ENCODE data around the gene MAPRE3.

MAPRE3 gene

DNA sequence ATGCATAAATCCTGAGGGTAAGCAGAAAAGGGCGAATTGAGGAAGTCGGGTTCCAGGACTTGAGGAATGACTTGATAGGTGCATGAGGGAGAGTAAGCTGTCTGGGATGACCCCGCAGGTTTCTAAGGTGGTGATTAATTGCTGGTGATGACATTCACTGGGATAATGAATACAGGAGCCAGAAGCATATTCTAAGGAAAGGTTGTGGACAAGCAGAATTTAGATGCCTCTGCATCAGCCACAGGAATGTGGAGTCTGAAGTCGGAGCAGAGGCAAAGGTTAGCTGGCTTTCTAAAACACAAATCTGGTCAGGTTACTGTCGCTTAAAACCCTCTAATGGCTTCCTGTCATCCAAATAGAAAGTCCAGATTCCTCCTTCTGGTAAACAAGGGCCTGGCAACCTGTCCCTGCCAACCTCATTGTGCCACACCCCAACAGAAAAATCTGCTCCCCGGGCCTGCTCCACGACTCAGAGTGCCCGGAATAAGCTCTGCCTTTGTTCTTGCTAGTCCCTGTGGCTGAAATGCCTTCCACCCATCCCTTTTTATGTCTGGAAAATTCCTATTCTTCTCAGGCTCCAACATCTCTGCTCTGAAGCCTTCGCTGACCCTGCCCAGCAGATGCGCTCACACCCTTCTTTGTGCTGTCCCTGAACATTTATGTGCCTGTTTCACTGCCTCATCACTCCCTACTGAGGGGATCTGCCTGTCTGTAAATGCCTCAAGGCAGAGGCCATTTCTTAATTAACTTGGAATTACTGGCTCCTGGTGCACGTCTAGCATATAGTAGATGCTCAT lies 51.0 kb downstream of the MAPRE3 start:
- Histone ChIP-seq H3K4me3 (ENCODE audit: low read length) (no peak overlapping the region), H2AFZ (ENCODE audit: low read depth, low read length) (no peak overlapping the region), H3K27me3 (ENCODE audit: low read depth, low read length) (peaks cover 5% of the 10 kb centered on the region; the same call in 1 of the 2 replicates), H3K27ac (ENCODE audit: low read length) (no peak overlapping the region), H3K4me1 (ENCODE audit: low read length) (no peaks in the 10 kb centered on the region), H3K9me3 (ENCODE audit: insufficient read depth, low read length) (no peaks in the 10 kb centered on the region), H3K36me3 (replicated peaks; ENCODE audit: low read depth, low read length) (no peaks in the 10 kb centered on the region), H3K9ac (ENCODE audit: low read length) (no peak overlapping the region), H3K79me2 (ENCODE audit: low read length) (no peaks in the 10 kb centered on the region), H3K4me2 (ENCODE audit: low read length) (no peak overlapping the region), H4K20me1 (ENCODE audit: insufficient read depth, low read length) (peaks cover 3% of the 10 kb centered on the region; the same call in 1 of the 2 replicates)
- TF ChIP-seq, protein P1, sequence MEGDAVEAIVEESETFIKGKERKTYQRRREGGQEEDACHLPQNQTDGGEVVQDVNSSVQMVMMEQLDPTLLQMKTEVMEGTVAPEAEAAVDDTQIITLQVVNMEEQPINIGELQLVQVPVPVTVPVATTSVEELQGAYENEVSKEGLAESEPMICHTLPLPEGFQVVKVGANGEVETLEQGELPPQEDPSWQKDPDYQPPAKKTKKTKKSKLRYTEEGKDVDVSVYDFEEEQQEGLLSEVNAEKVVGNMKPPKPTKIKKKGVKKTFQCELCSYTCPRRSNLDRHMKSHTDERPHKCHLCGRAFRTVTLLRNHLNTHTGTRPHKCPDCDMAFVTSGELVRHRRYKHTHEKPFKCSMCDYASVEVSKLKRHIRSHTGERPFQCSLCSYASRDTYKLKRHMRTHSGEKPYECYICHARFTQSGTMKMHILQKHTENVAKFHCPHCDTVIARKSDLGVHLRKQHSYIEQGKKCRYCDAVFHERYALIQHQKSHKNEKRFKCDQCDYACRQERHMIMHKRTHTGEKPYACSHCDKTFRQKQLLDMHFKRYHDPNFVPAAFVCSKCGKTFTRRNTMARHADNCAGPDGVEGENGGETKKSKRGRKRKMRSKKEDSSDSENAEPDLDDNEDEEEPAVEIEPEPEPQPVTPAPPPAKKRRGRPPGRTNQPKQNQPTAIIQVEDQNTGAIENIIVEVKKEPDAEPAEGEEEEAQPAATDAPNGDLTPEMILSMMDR (IDR thresholded peaks at IDR 0.05; ENCODE audit: low read depth, low read length): no peak
- no peak for TF ChIP-seq EZH2phosphoT487 (IDR thresholded peaks at IDR 0.05; ENCODE audit: low read depth)

DNA sequence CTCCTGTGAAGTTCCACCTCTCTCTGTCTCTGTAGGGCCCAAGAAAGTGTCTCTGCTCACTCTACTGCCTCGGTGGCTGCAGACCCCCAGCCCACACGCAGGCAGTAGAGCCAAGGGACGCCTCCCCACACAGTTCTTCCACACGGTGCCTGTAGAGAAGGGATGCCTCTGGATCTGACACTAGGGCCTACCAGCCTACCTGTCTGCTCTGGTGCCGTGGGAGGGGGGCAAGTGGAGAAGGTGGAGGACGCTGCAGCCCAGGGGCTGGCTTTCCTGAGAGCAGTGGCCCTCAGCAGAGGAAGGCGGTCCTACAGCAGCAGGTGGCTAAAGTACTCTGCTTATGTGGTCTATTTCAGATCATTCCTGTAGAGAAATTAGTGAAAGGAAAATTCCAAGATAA lies 53.3 kb downstream of the MAPRE3 start:
- Histone ChIP-seq H3K4me1 (ENCODE audit: low read length) (no peaks in the 10 kb centered on the region), H3K4me3 (ENCODE audit: low read length) (no peak overlapping the region), H3K79me2 (ENCODE audit: low read length) (no peaks in the 10 kb centered on the region), H3K27ac (ENCODE audit: low read length) (no peak overlapping the region), H4K20me1 (ENCODE audit: insufficient read depth, low read length) (peaks cover 11% of the 10 kb centered on the region; the same call in 1 of the 2 replicates), H3K36me3 (replicated peaks; ENCODE audit: low read depth, low read length) (no peaks in the 10 kb centered on the region), H3K4me2 (ENCODE audit: low read length) (no peak overlapping the region), H2AFZ (ENCODE audit: low read depth, low read length) (no peak overlapping the region), H3K9me3 (ENCODE audit: insufficient read depth, low read length) (no peaks in the 10 kb centered on the region), H3K9ac (ENCODE audit: low read length) (no peak overlapping the region), H3K27me3 (ENCODE audit: low read depth, low read length) (peaks cover 5% of the 10 kb centered on the region; the same call in 1 of the 2 replicates)
- TF ChIP-seq, protein P1 (IDR thresholded peaks at IDR 0.05; ENCODE audit: low read depth, low read length): no peak
- TF ChIP-seq EZH2phosphoT487 (IDR thresholded peaks at IDR 0.05; ENCODE audit: low read depth): no peak

DNA sequence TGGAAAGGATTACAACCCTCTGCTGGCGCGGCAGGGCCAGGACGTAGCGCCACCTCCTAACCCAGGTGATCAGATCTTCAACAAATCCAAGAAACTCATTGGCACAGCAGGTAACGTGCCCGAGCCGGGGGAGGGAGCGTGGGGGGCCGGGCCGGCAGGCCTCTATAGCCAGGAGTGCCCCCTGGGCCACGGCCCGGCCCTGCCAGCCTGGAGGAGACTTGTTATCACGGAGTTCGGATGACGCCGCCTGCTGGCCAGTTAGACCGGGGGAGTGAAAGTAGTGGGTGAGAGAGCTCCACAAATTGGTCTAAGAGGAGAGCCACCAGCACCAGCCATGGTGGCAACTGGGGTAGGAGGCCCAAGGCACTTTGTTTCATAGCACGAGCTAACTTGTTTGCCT lies 53.8 kb downstream of the MAPRE3 start:
- Histone ChIP-seq H3K9me3 (ENCODE audit: insufficient read depth, low read length) (no peaks in the 10 kb centered on the region), H3K79me2 (ENCODE audit: low read length) (no peaks in the 10 kb centered on the region), H3K36me3 (replicated peaks; ENCODE audit: low read depth, low read length) (peaks cover 1% of the 10 kb centered on the region), H3K9ac (ENCODE audit: low read length) (no peak overlapping the region), H3K4me3 (ENCODE audit: low read length) (no peak overlapping the region), H3K27me3 (ENCODE audit: low read depth, low read length) (peaks cover 5% of the 10 kb centered on the region; the same call in 1 of the 2 replicates), H2AFZ (ENCODE audit: low read depth, low read length) (no peak overlapping the region), H3K4me2 (ENCODE audit: low read length) (no peak overlapping the region), H4K20me1 (ENCODE audit: insufficient read depth, low read length) (peaks cover 11% of the 10 kb centered on the region; the same call in 1 of the 2 replicates), H3K27ac (ENCODE audit: low read length) (no peak overlapping the region), H3K4me1 (ENCODE audit: low read length) (no peaks in the 10 kb centered on the region)
- no peak for TF ChIP-seq EZH2phosphoT487 (IDR thresholded peaks at IDR 0.05; ENCODE audit: low read depth)
- TF ChIP-seq, protein P1 (IDR thresholded peaks at IDR 0.05; ENCODE audit: low read depth, low read length): no peak

DNA sequence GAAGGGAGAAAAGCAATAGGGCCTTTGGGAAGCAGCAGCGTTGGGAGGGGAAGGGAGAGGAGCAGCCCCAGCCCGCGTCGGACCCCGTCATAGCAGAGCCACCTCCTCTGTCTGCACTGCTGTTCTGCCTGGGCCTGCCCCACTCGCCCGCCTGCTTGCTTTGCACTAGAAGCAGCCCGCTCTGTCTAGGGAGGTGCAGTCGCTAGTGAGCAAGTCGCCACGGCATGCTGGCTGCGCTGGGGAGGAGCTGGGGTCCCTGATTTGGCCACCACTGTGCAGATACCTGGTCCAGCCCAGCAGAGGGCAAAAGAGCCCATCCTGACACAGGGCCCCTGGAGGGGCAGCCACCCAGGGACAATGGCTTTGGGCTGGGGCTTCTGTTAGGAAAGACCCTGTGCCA lies 54.4 kb downstream of the MAPRE3 start:
- Histone ChIP-seq H3K4me1 (ENCODE audit: low read length) (no peaks in the 10 kb centered on the region), H3K4me3 (ENCODE audit: low read length) (no peak overlapping the region), H2AFZ (ENCODE audit: low read depth, low read length) (no peak overlapping the region), H3K9me3 (ENCODE audit: insufficient read depth, low read length) (no peaks in the 10 kb centered on the region), H4K20me1 (ENCODE audit: insufficient read depth, low read length) (peaks cover 11% of the 10 kb centered on the region), H3K27me3 (ENCODE audit: low read depth, low read length) (peaks cover 5% of the 10 kb centered on the region; the same call in 1 of the 2 replicates), H3K4me2 (ENCODE audit: low read length) (no peak overlapping the region), H3K36me3 (replicated peaks; ENCODE audit: low read depth, low read length) (peaks cover 7% of the 10 kb centered on the region), H3K27ac (ENCODE audit: low read length) (no peak overlapping the region), H3K79me2 (ENCODE audit: low read length) (no peaks in the 10 kb centered on the region), H3K9ac (ENCODE audit: low read length) (no peak overlapping the region)
- TF ChIP-seq, protein P1 (IDR thresholded peaks at IDR 0.05; ENCODE audit: low read depth, low read length): no peak
- TF ChIP-seq EZH2phosphoT487 (IDR thresholded peaks at IDR 0.05; ENCODE audit: low read depth): no peak
